Measurements from ENCODE around the gene DHRS7B.
"Not testable (repeated sequence)": the region's sequence is repeated elsewhere in the genome, so short reads cannot be mapped to it uniquely, and the experiment has no call there.

The DHRS7B gene

DNA sequence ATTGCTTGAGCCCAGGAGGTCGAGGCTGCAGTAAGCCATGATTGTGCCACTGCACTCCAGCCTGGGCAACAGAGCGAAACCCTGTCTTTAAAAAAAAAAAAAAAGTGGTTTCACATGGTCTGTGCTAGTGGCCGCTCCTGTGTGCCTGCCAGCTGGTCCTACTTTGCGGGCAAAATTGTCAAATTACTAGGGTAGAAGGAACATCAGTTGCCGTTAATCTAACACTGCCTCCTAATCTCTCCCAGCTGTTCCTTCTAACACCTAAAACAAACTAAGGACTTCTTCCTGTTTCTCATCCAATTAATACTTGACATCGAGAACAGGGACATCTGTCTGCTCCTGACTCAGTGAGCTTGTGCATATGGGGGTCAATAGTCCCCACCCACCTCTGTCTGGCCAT is 63.3 kb downstream of the DHRS7B start:
- Mint-ChIP-seq H3K4me1 (peaks cover 0 to 2% of the 10 kb centered on the region in 2 donors), H3K27ac (no peak overlapping the region), H3K4me3 (no peak overlapping the region), H3K9me3 (no peaks in the 10 kb centered on the region), H3K36me3 (peaks cover 33 to 63% of the 10 kb centered on the region in 2 donors), H3K27me3 (no peaks in the 10 kb centered on the region)
- ATAC-seq (replicated peaks) (no peak), DNase-seq (no peak)

DNA sequence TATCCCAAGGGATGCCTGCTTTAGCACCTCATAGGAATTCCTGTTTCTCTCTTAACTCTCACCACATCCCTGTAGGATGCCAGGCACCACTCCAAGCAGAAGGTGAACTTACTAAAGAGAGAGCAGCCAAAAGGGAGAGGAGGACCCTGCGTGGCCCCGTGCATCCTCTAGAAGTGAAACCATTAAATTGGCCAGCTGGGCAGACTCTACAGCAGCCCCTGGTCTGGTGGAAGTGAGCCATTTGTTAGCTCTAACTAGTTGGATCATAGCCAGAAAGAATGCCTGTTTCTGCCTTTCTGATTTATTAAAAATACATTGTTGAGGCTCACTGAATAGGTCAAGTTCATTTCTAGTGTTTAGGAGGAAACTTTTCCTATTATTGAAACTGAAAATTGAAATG is 64.9 kb downstream of the DHRS7B start:
- H3K27ac Mint-ChIP-seq, result no peak overlapping the region
- H3K27me3 Mint-ChIP-seq, result no peaks in the 10 kb centered on the region
- peaks cover 31 to 66% of the 10 kb centered on the region in 2 donors for H3K36me3 Mint-ChIP-seq
- H3K4me1 Mint-ChIP-seq, result peaks cover 0 to 2% of the 10 kb centered on the region in 2 donors
- no peaks in the 10 kb centered on the region for H3K9me3 Mint-ChIP-seq
- H3K4me3 Mint-ChIP-seq, result no peak overlapping the region
- no peak for DNase-seq
- ATAC-seq (replicated peaks), result no peak

DNA sequence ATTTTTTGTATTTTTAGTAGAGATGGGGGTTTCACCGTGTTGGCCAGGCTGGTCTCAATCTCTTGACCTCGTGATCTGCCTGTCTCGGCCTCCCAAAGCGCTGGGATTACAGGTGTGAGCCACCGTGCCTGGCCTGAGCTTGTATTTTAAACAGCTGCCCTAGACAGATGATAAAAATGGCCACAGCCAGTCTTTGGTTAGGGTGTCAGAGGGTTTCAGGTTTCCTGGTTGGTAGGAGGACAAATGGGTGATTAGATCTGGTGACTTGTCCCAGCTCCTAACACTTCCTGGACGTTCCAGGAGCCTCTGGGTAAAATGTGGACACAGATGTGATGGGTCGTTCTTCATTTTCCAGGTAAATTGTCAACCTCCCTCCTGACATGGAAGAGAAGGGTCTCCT is 65.7 kb downstream of the DHRS7B start:
- H3K4me3 Mint-ChIP-seq; H3K27me3 Mint-ChIP-seq; H3K27ac Mint-ChIP-seq; H3K9me3 Mint-ChIP-seq; ATAC-seq (replicated peaks); H3K4me1 Mint-ChIP-seq; DNase-seq: not testable (repeated sequence)
- peaks cover 37 to 72% of the 10 kb centered on the region in 2 donors for H3K36me3 Mint-ChIP-seq

DNA sequence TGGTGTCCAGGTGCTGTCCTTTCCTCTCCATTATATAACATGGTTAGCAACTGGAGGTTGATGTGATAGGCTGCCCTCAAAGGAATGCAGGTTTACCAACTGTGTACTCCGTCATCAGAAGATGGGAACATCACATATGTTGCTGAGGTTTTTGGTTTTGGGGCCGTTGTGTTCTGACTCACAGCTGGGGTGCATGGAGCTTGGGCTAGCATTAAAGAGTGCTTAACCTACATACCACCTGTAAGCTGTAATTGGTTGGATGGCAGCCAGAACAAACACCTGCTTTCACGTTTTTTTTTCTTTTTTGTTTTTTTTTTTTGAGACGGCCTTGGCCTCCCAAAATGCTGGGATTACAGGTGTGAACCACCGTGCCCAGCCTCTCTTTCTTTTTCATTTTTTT is 66.3 kb downstream of the DHRS7B start:
- no peak for ATAC-seq (replicated peaks)
- H3K36me3 Mint-ChIP-seq, result peaks cover 40 to 76% of the 10 kb centered on the region in 2 donors
- no peak overlapping the region for H3K27ac Mint-ChIP-seq
- H3K9me3 Mint-ChIP-seq, result no peaks in the 10 kb centered on the region
- DNase-seq, result no peak
- peaks cover 0 to 2% of the 10 kb centered on the region in 2 donors for H3K4me1 Mint-ChIP-seq
- no peak overlapping the region for H3K4me3 Mint-ChIP-seq
- no peaks in the 10 kb centered on the region for H3K27me3 Mint-ChIP-seq

DNA sequence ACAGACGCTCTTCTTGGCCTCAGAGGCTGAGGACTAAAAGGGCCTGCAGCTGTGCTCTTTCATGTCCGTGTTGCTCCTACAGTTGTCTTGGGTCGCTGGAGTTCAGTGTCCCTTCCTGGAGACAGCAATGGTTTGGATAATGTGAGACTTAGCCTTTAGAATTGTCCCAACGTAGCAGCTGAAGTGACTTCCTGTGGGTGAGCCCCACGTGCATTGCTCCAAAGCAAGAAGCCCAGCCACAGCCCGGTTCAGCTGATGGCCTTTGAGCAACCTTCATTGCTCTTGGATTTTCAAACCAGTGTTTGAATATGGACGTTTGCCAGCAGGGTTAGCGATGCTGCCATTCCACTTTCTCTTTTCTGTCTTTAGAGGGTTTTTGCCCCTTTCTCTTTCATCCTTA is 67.5 kb downstream of the DHRS7B start:
- peaks cover 40 to 73% of the 10 kb centered on the region in 2 donors for H3K36me3 Mint-ChIP-seq
- peaks cover 0 to 4% of the 10 kb centered on the region in 2 donors for H3K4me1 Mint-ChIP-seq
- H3K4me3 Mint-ChIP-seq, result no peak overlapping the region
- DNase-seq, result no peak
- no peak for ATAC-seq (replicated peaks)
- H3K27ac Mint-ChIP-seq, result no peak overlapping the region
- H3K27me3 Mint-ChIP-seq, result no peaks in the 10 kb centered on the region
- no peaks in the 10 kb centered on the region for H3K9me3 Mint-ChIP-seq

DNA sequence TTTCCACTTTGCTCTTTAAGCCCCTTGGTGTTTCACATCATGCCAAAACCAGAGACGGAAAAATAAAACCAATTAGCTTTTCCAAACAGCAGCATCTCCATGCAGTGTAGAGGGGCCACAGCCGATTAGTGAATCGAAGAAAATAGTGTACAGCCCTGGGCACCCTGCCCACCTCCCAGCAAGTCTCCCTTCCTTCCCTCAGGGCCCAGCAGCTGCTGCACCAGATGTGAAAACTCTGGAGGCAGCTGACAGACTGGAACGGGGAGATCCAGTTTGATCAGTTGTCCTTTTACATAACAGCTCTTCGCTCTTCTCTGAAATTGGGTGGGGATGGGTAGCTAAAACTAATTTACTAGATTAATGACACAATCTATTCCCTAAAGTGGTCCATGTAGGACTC is 67.9 kb downstream of the DHRS7B start:
- ATAC-seq (replicated peaks) (no peak), DNase-seq (no peak)
- peaks cover 0 to 4% of the 10 kb centered on the region in 2 donors for H3K4me1 Mint-ChIP-seq
- no peak overlapping the region for H3K4me3 Mint-ChIP-seq
- H3K27me3 Mint-ChIP-seq, result no peaks in the 10 kb centered on the region
- H3K36me3 Mint-ChIP-seq, result peaks cover 40 to 69% of the 10 kb centered on the region in 2 donors
- H3K9me3 Mint-ChIP-seq, result no peaks in the 10 kb centered on the region
- H3K27ac Mint-ChIP-seq, result no peak overlapping the region

DNA sequence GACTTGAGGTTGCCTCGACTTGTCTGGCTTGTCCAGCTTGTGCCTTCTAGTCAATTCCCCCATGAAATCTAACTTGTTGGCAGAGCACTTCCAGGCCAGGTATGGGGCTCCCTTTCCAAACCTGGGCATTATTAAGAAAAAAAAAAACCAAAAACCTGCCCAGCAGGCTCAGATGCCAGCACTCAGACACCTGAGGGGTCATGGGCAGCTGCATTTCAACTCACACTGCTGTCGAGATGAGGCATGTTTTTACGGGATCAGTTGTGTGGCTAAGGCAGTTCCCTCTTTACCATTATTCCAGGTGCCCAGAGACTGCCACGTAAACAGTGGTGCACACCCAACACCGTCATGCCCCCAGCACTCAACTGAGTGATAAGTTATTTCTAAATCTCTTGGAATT is 69.4 kb downstream of the DHRS7B start:
- Mint-ChIP-seq H3K27ac (no peak overlapping the region), H3K4me1 (peaks cover 13 to 16% of the 10 kb centered on the region in 2 donors)

DNA sequence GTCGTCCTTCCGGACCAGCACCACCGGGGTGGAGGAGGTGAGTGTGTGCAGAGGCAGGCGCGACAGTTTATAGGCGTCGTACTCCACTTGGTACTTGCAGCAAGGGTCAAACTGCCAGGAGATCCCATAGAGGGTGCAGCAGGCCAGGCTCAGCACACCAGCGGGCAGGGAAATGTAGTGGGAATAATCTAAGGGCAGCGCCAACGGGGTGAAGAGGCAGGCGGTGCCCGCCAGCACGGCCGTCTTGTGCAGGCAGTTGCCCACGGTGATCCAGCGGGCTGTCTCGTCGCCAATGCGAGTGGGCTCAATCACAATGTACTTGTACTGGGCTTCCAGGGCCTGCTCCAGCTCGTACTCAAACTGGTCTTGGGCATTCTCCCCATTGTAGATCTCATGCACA is 71.6 kb downstream of the DHRS7B start:
- Mint-ChIP-seq H3K9me3 (no peaks in the 10 kb centered on the region), H3K36me3 (peaks cover 23 to 53% of the 10 kb centered on the region in 2 donors), H3K4me1 (peaks cover 18 to 25% of the 10 kb centered on the region in 2 donors), H3K27me3 (no peaks in the 10 kb centered on the region), H3K27ac (no peak overlapping the region), H3K4me3 (no peak overlapping the region)
- ATAC-seq (replicated peaks) (no peak), DNase-seq (no peak)

More for the DNA sequence above, 69.4 kb downstream of the DHRS7B start:
- DNase-seq, result no peak
- Mint-ChIP-seq H3K27me3 (no peaks in the 10 kb centered on the region), H3K4me3 (no peak overlapping the region), H3K9me3 (no peaks in the 10 kb centered on the region), H3K36me3 (peaks cover 30 to 64% of the 10 kb centered on the region in 2 donors)
- no peak for ATAC-seq (replicated peaks)

DNA sequence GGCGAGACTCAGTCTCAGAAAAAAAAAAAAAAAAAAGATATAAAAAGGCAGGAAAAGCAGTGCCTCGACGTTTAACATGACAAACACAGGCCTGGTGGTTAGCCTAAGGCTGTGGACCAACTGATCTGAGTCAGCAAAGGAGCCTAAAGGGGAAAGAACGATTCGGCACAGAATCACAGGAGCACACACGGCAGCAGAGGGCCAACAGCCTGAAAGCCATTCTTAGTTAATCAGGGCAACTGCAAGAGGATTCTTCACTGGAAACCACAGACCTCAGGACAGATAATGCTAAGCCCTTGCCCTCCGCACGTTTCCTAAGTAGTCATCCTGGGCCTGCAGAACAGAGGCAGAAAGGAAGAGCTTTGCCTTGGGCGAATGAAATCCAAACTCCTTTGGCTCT is 72.5 kb downstream of the DHRS7B start:
- DNase-seq, result no peak
- ATAC-seq (replicated peaks), result no peak
- Mint-ChIP-seq H3K36me3 (peaks cover 20 to 51% of the 10 kb centered on the region in 2 donors), H3K27ac (no peak overlapping the region), H3K27me3 (no peaks in the 10 kb centered on the region), H3K9me3 (no peaks in the 10 kb centered on the region), H3K4me1 (peaks cover 20 to 27% of the 10 kb centered on the region in 2 donors), H3K4me3 (no peak overlapping the region)

DNA sequence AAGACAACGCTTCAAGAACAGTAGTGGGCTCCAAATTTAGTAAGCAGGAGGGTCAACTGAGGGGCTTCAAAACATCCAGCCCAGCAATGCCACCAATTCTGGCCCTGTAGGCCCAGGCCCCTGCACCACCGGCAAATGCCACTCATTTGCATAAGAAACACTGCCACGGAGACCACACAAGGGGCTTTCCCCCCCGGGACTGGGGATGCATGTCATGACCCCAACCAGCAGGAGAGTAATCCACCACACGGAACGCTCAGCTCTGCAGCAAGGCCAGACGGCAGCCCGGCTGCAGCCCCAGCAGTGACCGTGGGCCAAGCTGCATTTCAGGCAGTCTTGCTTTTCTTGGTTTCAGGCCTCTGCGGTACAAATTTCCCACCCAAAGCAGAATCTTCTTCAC is 73.1 kb downstream of the DHRS7B start:
- no peak overlapping the region for H3K4me3 Mint-ChIP-seq
- no peaks in the 10 kb centered on the region for H3K27me3 Mint-ChIP-seq
- no peak overlapping the region for H3K27ac Mint-ChIP-seq
- DNase-seq, result no peak
- peaks cover 20 to 46% of the 10 kb centered on the region in 2 donors for H3K36me3 Mint-ChIP-seq
- H3K9me3 Mint-ChIP-seq, result no peaks in the 10 kb centered on the region
- ATAC-seq (replicated peaks), result peak; percentile 38 to 57
- peaks cover 23 to 32% of the 10 kb centered on the region in 2 donors for H3K4me1 Mint-ChIP-seq

DNA sequence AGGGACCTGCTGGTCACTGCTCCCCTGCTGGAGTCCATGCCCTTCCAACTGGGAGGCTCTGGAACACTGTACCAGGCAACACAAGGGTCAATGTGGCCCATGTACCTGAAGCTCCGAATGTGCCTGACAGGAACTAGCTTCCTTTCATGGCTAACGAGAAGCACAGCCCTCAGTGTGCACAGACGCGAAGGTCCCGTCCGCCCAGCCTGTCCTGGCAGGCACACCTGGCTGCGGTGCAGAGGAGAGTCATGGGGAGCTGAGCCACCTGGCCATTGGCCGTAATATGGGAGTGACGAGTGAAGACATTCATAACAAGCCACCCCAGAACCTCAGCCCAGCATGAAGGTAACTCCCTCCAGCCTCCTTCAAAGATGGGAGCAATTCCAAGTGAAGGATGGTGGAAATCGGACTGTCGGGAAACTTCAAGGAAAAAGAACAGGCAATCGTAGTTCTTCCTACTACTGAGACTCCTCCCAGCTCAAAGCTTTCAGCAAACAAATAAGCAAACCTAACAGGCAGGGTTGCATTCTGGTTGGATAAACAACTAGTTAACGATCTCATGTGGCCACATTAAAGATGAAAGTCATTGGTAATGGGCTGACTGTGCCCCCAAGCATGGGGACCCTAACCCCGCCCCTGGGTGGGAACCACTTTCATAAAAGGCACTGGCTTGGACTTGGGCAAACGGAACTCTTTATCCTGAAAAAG is 74.0 kb downstream of the DHRS7B start:
- Mint-ChIP-seq H3K4me3 (no peak overlapping the region), H3K36me3 (peaks cover 22 to 40% of the 10 kb centered on the region in 2 donors), H3K27ac (peak overlapping the region; percentile 47), H3K27me3 (no peaks in the 10 kb centered on the region), H3K4me1 (peaks cover 30 to 40% of the 10 kb centered on the region in 2 donors), H3K9me3 (no peaks in the 10 kb centered on the region)
- ATAC-seq (replicated peaks) (no peak), DNase-seq (no peak)

DNA sequence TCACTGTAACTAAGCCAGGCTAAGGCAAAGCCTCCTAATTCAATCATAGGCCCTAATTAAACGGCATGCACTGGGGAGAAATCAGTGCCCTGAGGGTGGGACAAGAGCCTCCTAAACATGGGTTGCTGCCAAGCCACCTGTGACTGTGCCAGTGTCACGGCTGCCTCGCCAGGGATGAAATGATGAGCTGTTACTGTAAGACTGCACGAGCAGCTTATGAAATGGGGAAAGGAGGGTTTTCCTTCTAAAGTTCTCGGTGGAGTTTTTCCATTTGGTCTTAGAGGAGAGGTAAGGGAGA is 74.5 kb downstream of the DHRS7B start:
- no peak overlapping the region for H3K4me3 Mint-ChIP-seq
- DNase-seq, result no peak
- H3K4me1 Mint-ChIP-seq, result peaks cover 33 to 45% of the 10 kb centered on the region in 2 donors
- H3K27ac Mint-ChIP-seq, result peak overlapping the region; percentile 47
- no peaks in the 10 kb centered on the region for H3K27me3 Mint-ChIP-seq
- H3K36me3 Mint-ChIP-seq, result peaks cover 27 to 36% of the 10 kb centered on the region in 2 donors
- H3K9me3 Mint-ChIP-seq, result no peaks in the 10 kb centered on the region
- no peak for ATAC-seq (replicated peaks)

DNA sequence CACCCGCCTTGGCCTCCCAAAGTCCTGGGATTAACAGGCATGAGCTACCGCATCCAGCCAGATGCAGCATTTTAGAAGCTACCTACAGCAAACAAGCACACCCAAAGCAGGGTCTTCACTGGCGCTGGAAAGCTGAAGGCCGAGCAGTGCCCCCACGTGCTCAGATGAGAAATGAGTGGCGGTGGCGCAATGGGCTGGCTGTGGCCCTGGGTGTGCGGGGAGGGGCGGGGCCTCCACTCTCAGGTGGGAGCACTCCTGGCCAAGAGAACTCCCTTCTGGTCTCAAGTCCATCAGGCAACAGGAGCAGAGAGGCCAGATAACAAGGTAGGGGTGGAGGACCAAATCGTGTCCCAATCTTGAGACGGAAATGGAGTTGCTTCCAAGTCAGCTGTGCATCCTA is 75.1 kb downstream of the DHRS7B start:
- H3K36me3 Mint-ChIP-seq, result peaks cover 22 to 30% of the 10 kb centered on the region in 2 donors
- DNase-seq (no peak), ATAC-seq (replicated peaks) (no peak)
- no peaks in the 10 kb centered on the region for H3K27me3 Mint-ChIP-seq
- H3K27ac Mint-ChIP-seq, result no peak overlapping the region
- no peaks in the 10 kb centered on the region for H3K9me3 Mint-ChIP-seq
- H3K4me1 Mint-ChIP-seq, result peaks cover 33 to 46% of the 10 kb centered on the region in 2 donors
- H3K4me3 Mint-ChIP-seq, result no peak overlapping the region

DNA sequence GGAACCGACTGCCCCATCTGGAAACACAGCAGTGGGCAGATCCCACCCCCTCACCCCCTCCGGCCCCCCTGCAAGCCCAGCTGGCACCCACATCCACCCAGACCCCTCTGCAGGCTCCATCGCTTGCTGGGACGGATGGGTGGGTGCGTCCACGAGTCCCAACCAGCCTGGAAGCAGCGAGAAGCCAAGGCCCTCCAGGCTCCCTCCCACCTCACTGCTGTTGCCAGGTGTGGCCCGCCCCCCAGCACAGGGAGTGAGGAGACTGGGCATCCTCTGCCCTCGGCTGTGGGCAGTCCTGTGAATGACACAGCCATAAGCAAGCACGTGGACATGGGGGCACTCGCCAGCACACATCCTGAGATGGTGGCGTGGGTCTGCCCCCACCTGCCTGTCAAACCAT is 75.7 kb downstream of the DHRS7B start:
- Mint-ChIP-seq H3K27me3 (no peaks in the 10 kb centered on the region), H3K4me3 (no peak overlapping the region), H3K9me3 (no peaks in the 10 kb centered on the region), H3K4me1 (peaks cover 33 to 46% of the 10 kb centered on the region in 2 donors), H3K27ac (no peak overlapping the region), H3K36me3 (peaks cover 15 to 23% of the 10 kb centered on the region in 2 donors)
- ATAC-seq (replicated peaks) (no peak), DNase-seq (no peak)

DNA sequence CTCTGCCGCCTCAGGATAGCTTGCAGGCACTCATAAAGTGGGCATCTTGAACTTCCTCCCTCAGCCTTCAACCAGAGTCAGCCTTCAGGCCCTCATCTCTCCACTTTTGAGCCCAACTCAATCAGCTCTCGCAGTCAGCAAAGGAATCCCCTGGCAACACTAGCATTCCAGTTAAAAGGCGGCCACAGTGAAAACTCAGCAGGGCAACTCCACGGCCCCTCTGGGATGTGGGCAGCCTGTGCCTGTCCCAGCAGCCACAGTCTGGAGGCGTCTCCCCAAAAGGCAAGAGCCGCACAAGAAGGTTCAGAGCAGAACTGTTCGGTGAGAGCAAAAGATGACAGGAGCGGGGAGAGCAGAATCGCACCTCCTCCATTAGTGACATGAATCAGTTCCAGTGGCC is 78.2 kb downstream of the DHRS7B start:
- H3K27ac Mint-ChIP-seq, result peak overlapping the region; percentile 31
- no peak for ATAC-seq (replicated peaks)
- H3K27me3 Mint-ChIP-seq, result no peaks in the 10 kb centered on the region

More for the DNA sequence above, 78.2 kb downstream of the DHRS7B start:
- Mint-ChIP-seq H3K4me1 (peaks cover 29 to 49% of the 10 kb centered on the region in 2 donors), H3K36me3 (peaks cover 9 to 13% of the 10 kb centered on the region in 2 donors), H3K4me3 (no peak overlapping the region), H3K9me3 (no peaks in the 10 kb centered on the region)
- DNase-seq, result no peak

Measured in stimulated activated naive B cell treated with anti-CD40 and anti-IgM and Interleukin-4, amounts not matched to agents 10 μg/mL and 1 μg/mL and 100 μg/mL, for 72 hours (primary cell).